ENCODE results near the gene PRKCA. TPM values are rescaled to one million over a fixed set of nuclear protein-coding genes. Genes with fewer than 3 reads are reported as not detected.

The PRKCA gene
- total and polyA plus RNA-seq, 2 experiments from 2014 or later, result 6.4 to 35.4 TPM

- TF ChIP-seq ZNF462 (CRISPR knock-in tag; IDR thresholded peaks at IDR 0.05), result no peak
- no peak for TF ChIP-seq STAT1 (IDR thresholded peaks at IDR 0.05; ENCODE audit: unreplicated experiment)
- no peak for TF ChIP-seq ZNF114 (CRISPR knock-in tag; IDR thresholded peaks at IDR 0.05)
Measured at GRCh38 chr17:66467766-66468165, 165.4 kb downstream of the PRKCA start (continued).

GRCh38 chr17:66468241-66469087 lies 166.1 kb downstream of the PRKCA start:
- H3K27ac ChIP-seq (ENCODE audit: low read depth), result 0 out of 2 replicates have a peak overlapping the region, but pooled peaks have one; percentile 27
- peaks cover 6% of the 10 kb centered on the region; the same call in 1 of the 2 replicates for H3K79me2 ChIP-seq (replicated peaks; ENCODE audit: insufficient read depth)
- H2AFZ ChIP-seq, result no peak overlapping the region
- TF ChIP-seq REST (IDR thresholded peaks at IDR 0.05; ENCODE audit: unreplicated experiment) (no peak), POLR2AphosphoS5 (IDR thresholded peaks at IDR 0.05; ENCODE audit: low read depth) (no peak), ETS1 (IDR thresholded peaks at IDR 0.05) (no peak), ZNF331 (CRISPR knock-in tag; IDR thresholded peaks at IDR 0.05; ENCODE audit: low read depth) (no peak), EZH2phosphoT487 (IDR thresholded peaks at IDR 0.05; ENCODE audit: unreplicated experiment) (no peak), EZH2 (IDR thresholded peaks at IDR 0.05; ENCODE audit: low read depth, unreplicated experiment) (no peak), CTCF (conservative IDR thresholded peaks at IDR 0.05; ENCODE audit: low read depth in 2 of 2) (no peak), STAT1 (IDR thresholded peaks at IDR 0.05; ENCODE audit: unreplicated experiment) (no peak), ZNF114 (CRISPR knock-in tag; IDR thresholded peaks at IDR 0.05) (no peak)

More at GRCh38 chr17:66468241-66469087, 166.1 kb downstream of the PRKCA start:
- Mint-ChIP-seq H3K9me3 (no peaks in the 10 kb centered on the region), H3K27me3 (ENCODE audit: insufficient read depth, low read depth, poor library complexity) (peaks cover 11% of the 10 kb centered on the region), H3K4me1 (peaks cover 46% of the 10 kb centered on the region), H3K36me3 (ENCODE audit: low read depth) (no peaks in the 10 kb centered on the region), H3K27ac (no peak overlapping the region), H3K4me3 (no peak overlapping the region)
- Histone ChIP-seq H3F3A (replicated peaks; ENCODE audit: low read depth) (no peaks in the 10 kb centered on the region), H3K4me1 (ENCODE audit: insufficient read depth) (peaks cover 16% of the 10 kb centered on the region), H3K4me2 (peak overlapping the region; percentile 46; the same call in 1 of the 2 replicates), H3K36me3 (ENCODE audit: insufficient read depth) (no peaks in the 10 kb centered on the region), H3K4me3 (no peak overlapping the region), H3K27me3 (ENCODE audit: insufficient read depth) (no peaks in the 10 kb centered on the region), H3K9me2 (ENCODE audit: insufficient read depth) (no peaks in the 10 kb centered on the region), H4K20me1 (replicated peaks; ENCODE audit: insufficient read depth) (no peaks in the 10 kb centered on the region)
- ATAC-seq, result peak; percentile 39
- DNase-seq (ENCODE audit: low spot score), result peak; percentile 40
